ENCODE data around the gene WNT8B.

The WNT8B gene

DNA sequence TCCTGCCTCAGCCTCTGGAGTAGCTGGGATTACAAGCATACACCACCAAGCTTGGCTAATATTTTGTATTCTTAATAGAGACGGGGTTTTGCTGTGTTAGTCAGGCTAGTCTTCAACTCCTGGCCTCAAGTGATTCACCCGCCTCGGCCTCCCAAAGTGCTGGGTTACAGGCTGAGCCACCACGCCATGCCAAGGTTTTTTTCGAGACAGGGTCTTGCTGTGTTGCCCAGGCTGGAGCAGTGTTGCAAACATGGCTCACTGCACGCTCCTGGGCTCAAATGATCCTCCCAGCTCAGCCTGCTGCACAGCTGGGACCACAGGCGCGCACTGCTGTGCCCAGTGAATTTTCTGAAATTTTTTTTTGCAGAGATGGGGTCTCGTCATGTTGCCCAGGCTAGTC, 60.1 kb downstream of the WNT8B start:
- TF ChIP-seq CTCF (IDR thresholded peaks at IDR 0.05; ENCODE audit: low read length, missing control alignments), result no peak
- H3K4me3 ChIP-seq (replicated peaks; ENCODE audit: low read depth, low read length), result no peak overlapping the region
- DNase-seq (ENCODE audit: low read depth), result no peak

- no peak for TF ChIP-seq CTCF (IDR thresholded peaks at IDR 0.05; ENCODE audit: low read length, missing control alignments)
- no peak overlapping the region for H3K4me3 ChIP-seq (replicated peaks; ENCODE audit: low read depth, low read length)
- no peak for DNase-seq (ENCODE audit: low read depth)
Observed at GRCh38 chr10:100524206-100524605, 61.4 kb downstream of the WNT8B start.

DNA sequence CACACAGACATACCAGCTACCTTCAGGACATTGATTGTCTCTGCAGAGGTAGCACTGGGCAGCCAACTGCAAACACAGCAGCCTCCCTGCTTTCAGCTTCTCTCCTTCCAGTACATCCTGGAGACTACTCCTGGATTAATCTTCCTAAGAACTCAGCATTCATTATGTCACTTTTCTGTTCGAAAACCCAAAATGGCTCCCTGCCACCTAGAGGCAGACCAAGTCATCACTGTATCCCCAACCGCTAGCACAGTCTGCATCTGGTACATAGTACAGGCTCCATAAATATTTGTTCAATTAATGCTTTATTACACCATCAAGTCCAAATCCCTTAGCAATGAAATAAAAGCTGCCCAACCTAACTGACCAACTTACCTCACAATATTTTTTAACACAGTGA, 61.8 kb downstream of the WNT8B start:
- no peak for DNase-seq (ENCODE audit: low read depth)
- H3K4me3 ChIP-seq (replicated peaks; ENCODE audit: low read depth, low read length), result no peak overlapping the region
- peak; percentile 5 for TF ChIP-seq CTCF (IDR thresholded peaks at IDR 0.05; ENCODE audit: low read length, missing control alignments)

GRCh38 chr10:100528123-100528886, 65.5 kb downstream of the WNT8B start:
- DNase-seq (ENCODE audit: low read depth), result no peak
- TF ChIP-seq CTCF (IDR thresholded peaks at IDR 0.05; ENCODE audit: low read length, missing control alignments), result no peak

DNA sequence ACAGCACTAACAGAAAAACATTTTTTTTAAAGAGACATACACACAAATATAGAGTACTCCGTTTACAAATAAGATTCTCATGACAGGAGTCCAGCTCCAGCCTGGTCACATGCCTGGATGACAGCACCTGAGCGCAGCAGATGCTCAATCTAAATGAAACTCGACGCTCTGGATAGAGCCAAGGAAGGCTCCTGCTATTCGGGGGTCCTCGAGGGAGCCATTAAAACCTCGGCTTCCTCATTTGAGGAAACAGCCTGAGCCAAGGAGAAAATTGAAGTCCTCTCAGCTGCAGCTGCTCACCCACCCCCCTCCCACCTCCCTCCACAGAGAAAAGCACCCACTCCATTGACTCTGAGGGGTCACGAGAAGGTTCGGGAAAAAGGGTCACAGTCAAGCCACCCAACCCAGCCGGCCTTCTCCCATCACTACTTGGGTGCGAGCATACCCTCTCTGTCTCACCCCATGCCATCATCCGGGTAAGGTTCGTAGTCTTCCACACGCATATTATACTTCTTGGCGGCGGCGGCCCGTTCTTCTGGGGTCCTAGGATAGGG, 66.2 kb downstream of the WNT8B start:
- DNase-seq (ENCODE audit: low read depth), result no peak
- TF ChIP-seq CTCF (IDR thresholded peaks at IDR 0.05; ENCODE audit: low read length, missing control alignments), result no peak
- peak overlapping the region; percentile 99 for H3K4me3 ChIP-seq (replicated peaks; ENCODE audit: low read depth, low read length)

More at GRCh38 chr10:100528123-100528886, 65.5 kb downstream of the WNT8B start:
- peak overlapping the region; percentile 99 for H3K4me3 ChIP-seq (replicated peaks; ENCODE audit: low read depth, low read length)

- TF ChIP-seq CTCF (IDR thresholded peaks at IDR 0.05; ENCODE audit: low read length, missing control alignments), result no peak
- H3K4me3 ChIP-seq (replicated peaks; ENCODE audit: low read depth, low read length), result peak within 1 kb of the TSS; percentile 99
- peak; percentile 86 for DNase-seq (ENCODE audit: low read depth)
Observed at GRCh38 chr10:100529475-100530298, 66.9 kb downstream of the WNT8B start, which contains the start of gene NDUFB8. Gene NDUFB8 (minus strand): TSS chr10:100529871. CDS start chr10:100529851, 20 bp downstream.

All from fibroblast of pulmonary artery (primary cell).